Thyroid gland (tissue), 4 donors: ENCODE data around the gene OR4F6.

Source experiments
- POLR2A ChIP-seq, 2 donors: fragments of 450-650 bp; IDR thresholded peaks; one replicate each; pipeline ENCODE4 v1.6.1; 2017; ENCODE audit warnings: antibody characterized with exemption in 2 of 2, mild to moderate bottlenecking in 2 of 2, moderate library complexity in 1 of 2
- TF ChIP-seq, protein P1 (sequence below), 6 experiments: fragments of 200-600 bp in 3 of 6; fragments of 450-650 bp in 3 of 6; sonication (generic) in 3 of 6; IDR thresholded peaks; one replicate each; pipeline ENCODE4 v1.5.1; 2016 to 2019; ENCODE audit warnings: antibody characterized with exemption in 6 of 6, mild to moderate bottlenecking in 2 of 6, inconsistent platforms in 1 of 6, moderate library complexity in 1 of 6

DNA sequence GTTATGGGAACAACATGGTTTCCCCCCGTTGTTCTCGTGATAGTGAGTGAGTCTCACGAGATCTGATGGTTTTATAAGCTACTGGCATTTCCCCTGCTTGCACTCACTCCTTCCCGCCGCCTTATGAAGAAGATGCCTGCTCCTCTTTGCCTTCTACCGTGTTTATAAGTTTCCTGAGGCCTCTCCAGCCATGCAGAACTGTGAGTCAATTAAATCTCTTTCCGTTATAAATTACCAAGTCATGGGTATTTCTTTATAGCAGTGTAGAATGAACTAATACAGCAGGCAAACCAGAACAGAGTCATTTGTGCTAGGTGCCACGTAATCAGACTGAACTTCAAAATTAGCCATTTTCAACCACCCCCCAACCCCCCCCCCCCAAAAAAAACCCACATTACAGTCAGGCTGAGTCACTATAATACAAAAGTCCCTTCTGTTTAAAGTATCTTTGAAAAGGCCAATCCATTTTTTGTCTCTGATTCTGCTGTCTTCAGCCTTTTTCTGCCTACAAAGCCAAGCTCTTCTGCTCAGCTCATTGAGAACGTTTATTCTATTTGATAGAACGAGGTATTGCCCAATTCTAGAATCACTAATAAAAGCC, 4.1 kb downstream of the OR4F6 start:
- TF ChIP-seq, protein P1, sequence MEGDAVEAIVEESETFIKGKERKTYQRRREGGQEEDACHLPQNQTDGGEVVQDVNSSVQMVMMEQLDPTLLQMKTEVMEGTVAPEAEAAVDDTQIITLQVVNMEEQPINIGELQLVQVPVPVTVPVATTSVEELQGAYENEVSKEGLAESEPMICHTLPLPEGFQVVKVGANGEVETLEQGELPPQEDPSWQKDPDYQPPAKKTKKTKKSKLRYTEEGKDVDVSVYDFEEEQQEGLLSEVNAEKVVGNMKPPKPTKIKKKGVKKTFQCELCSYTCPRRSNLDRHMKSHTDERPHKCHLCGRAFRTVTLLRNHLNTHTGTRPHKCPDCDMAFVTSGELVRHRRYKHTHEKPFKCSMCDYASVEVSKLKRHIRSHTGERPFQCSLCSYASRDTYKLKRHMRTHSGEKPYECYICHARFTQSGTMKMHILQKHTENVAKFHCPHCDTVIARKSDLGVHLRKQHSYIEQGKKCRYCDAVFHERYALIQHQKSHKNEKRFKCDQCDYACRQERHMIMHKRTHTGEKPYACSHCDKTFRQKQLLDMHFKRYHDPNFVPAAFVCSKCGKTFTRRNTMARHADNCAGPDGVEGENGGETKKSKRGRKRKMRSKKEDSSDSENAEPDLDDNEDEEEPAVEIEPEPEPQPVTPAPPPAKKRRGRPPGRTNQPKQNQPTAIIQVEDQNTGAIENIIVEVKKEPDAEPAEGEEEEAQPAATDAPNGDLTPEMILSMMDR (IDR thresholded peaks at IDR 0.05): no peak
- TF ChIP-seq POLR2A (IDR thresholded peaks at IDR 0.05): no peak
